Panc1 (cell line): ENCODE results near the gene CACUL1. TPM values are rescaled to one million over a fixed set of nuclear protein-coding genes. Genes with fewer than 3 reads are reported as not detected.

Source experiments
- ATAC-seq: fragments of 200-7000 bp; cut with Tn5 transposase; 2 replicates; pipeline ENCODE4 v1.9.1; 2020; ENCODE audit warnings: mild to moderate bottlenecking, moderate library complexity
- BruUV-seq: library from RNA; stranded (reverse); fragments of 400-500 nt; replicated peaks from 2 replicates; lab custom pipeline; 2021; lab: Mats Ljungman, UMichigan
- CTCF ChIA-PET: fragments of 300-600 bp; sonication (Branson Sonifier 250); formaldehyde crosslinking; loops from one replicate; lab custom pipeline; 2022; ENCODE audit warnings: antibody characterized with exemption; lab: Charles Lee
- POLR2A ChIA-PET: fragments of 300-600 bp; sonication (Branson Sonifier 250); formaldehyde crosslinking; loops from one replicate; lab custom pipeline; 2022; ENCODE audit warnings: antibody characterized with exemption; lab: Charles Lee
- DNase-seq: peaks from one replicate; pipeline ENCODE4 v3.0.0-alpha.2; 2010; ENCODE audit warnings: low read depth, low spot score
- H3K27ac ChIP-seq: 2 replicates; pipeline ENCODE4 v1.5.1; 2011; ENCODE audit warnings: mild to moderate bottlenecking, low read length, inconsistent platforms
- H3K27me3 ChIP-seq: fragments of 200-500 bp; sonication (Bioruptor generic); 2 replicates; pipeline ENCODE4 v1.6.0; 2014; ENCODE audit warnings: low read length, inconsistent platforms; ENCODE audit not compliant: control insufficient read depth, insufficient read depth
- H3K36me3 ChIP-seq: fragments of 200-500 bp; sonication (Bioruptor generic); 2 replicates; pipeline ENCODE4 v1.5.1; 2014; ENCODE audit warnings: inconsistent platforms, mild to moderate bottlenecking, low read length, moderate library complexity; ENCODE audit not compliant: control insufficient read depth, insufficient read depth
- H3K4me1 ChIP-seq: 2 replicates; pipeline ENCODE4 v1.5.1; 2011; ENCODE audit warnings: inconsistent platforms, mild to moderate bottlenecking, low read length, moderate library complexity; ENCODE audit not compliant: control insufficient read depth, insufficient read depth
- H3K4me3 ChIP-seq, 2 experiments: 2 replicates each; pipeline ENCODE4 v1.5.1; 2011 to 2012; ENCODE audit warnings: low read depth in 2 of 2, low read length in 2 of 2, mild to moderate bottlenecking in 2 of 2, inconsistent platforms in 1 of 2, moderate library complexity in 1 of 2
- H3K9me3 ChIP-seq: fragments of 200-500 bp; sonication (Bioruptor generic); 2 replicates; pipeline ENCODE4 v1.5.1; 2014; ENCODE audit warnings: low read depth, mild to moderate bottlenecking, inconsistent platforms, low read length, moderate library complexity; ENCODE audit not compliant: control insufficient read depth, insufficient read depth
- CTCF ChIP-seq: fragments of 450-650 bp; IDR thresholded peaks from 2 replicates; pipeline ENCODE4 v1.5.1; 2017; ENCODE audit warnings: mild to moderate bottlenecking
- POLR2AphosphoS5 ChIP-seq: IDR thresholded peaks from 2 replicates; pipeline ENCODE4 v1.6.1; 2012; ENCODE audit warnings: mild to moderate bottlenecking, low read depth, low read length, moderate library complexity
- REST ChIP-seq, 2 experiments: IDR thresholded peaks; 2 replicates each; pipeline ENCODE4 v1.6.1; 2011 to 2012; ENCODE audit warnings: low read depth in 2 of 2, control low read depth in 1 of 2, low read length in 1 of 2, mild to moderate bottlenecking in 1 of 2, moderate library complexity in 1 of 2; ENCODE audit not compliant: insufficient read depth in 1 of 2
- SIN3A ChIP-seq: IDR thresholded peaks from 2 replicates; pipeline ENCODE4 v1.6.1; 2012; ENCODE audit warnings: low read depth, mild to moderate bottlenecking, low read length, moderate library complexity, borderline replicate concordance; ENCODE audit not compliant: insufficient read depth
- TCF7L2 ChIP-seq: IDR thresholded peaks from 2 replicates; pipeline ENCODE4 v1.6.1; 2011; ENCODE audit warnings: mild to moderate bottlenecking, low read depth, low read length, inconsistent platforms
- in situ Hi-C: cut with HindIII; loops from 2 replicates; pipeline ENCODE4 v1.10.0; 2016; ENCODE audit warnings: low sequenced_read_pairs, low pct_unique_long_range_greater_than_20kb
- intact Hi-C: fragments of 100-400 bp; cut with micrococcal nuclease; formaldehyde crosslinking; loops from one replicate; pipeline ENCODE4 v1.10.0; 2022; ENCODE audit not compliant: unreplicated experiment
- total RNA-seq: library from RNA; stranded (reverse); gene quantifications from one replicate; pipeline ENCODE4 v1.2.1, GENCODE V29; 2021; ENCODE audit not compliant: unreplicated experiment

CACUL1 gene
- total RNA-seq, 1 experiment from 2014 or later = 44.1 TPM

GRCh38 chr10:118712080-118712479, 42.7 kb downstream of the CACUL1 start:
- in situ Hi-C loops = loop anchor here (25.0 kb wide), 1 partner anchor 125 kb away; the partner anchor contains the start of gene PRLHR
- ATAC-seq (no peak), DNase-seq (no peak)
- Histone ChIP-seq H3K27ac (no peak overlapping the region), H3K27me3 (no peaks in the 10 kb centered on the region), H3K36me3 (no peaks in the 10 kb centered on the region), H3K9me3 (no peaks in the 10 kb centered on the region), H3K4me1 (no peaks in the 10 kb centered on the region), H3K4me3 (no peak overlapping the region)
- ChIA-PET POLR2A (no interaction called here), CTCF (no interaction called here)
- no TSS peak for BruUV-seq
- TF ChIP-seq TCF7L2 = no peak
- intact Hi-C loops = no loop called here

GRCh38 chr10:118710487-118710886, 44.3 kb downstream of the CACUL1 start:
- Histone ChIP-seq H3K36me3 (peaks cover 1% of the 10 kb centered on the region; the same call in 1 of the 2 replicates), H3K27ac (no peak overlapping the region), H3K9me3 (no peaks in the 10 kb centered on the region), H3K4me1 (no peaks in the 10 kb centered on the region), H3K4me3 (no peak overlapping the region), H3K27me3 (no peaks in the 10 kb centered on the region)
- BruUV-seq = no TSS peak
- intact Hi-C loops (no loop called here), in situ Hi-C loops (loop anchor here (25.0 kb wide), 1 partner anchor 123 kb away; the partner anchor contains the start of gene PRLHR)
- DNase-seq (no peak), ATAC-seq (no peak)
- ChIA-PET POLR2A (no interaction called here), CTCF (interaction anchor here (0.6 kb wide), 1 partner anchor 144 kb away, joined by 3 read pairs; no protein-coding TSS in a partner anchor)
- TF ChIP-seq REST (IDR thresholded peaks at IDR 0.05; ENCODE audit: insufficient read depth in 1 of 2, low read depth in 2 of 2, low read length in 1 of 2) (no peak), POLR2AphosphoS5 (no peak), CTCF (no peak), SIN3A (no peak), TCF7L2 (no peak)

GRCh38 chr10:118708571-118708970, 46.2 kb downstream of the CACUL1 start:
- in situ Hi-C loops = loop anchor here (25.0 kb wide), 1 partner anchor 121 kb away; the partner anchor contains the start of gene PRLHR
- ChIA-PET POLR2A (no interaction called here), CTCF (no interaction called here)
- H3K4me1 ChIP-seq = no peaks in the 10 kb centered on the region
- intact Hi-C loops = no loop called here
- no peaks in the 10 kb centered on the region for H3K27me3 ChIP-seq
- no peak overlapping the region for H3K4me3 ChIP-seq
- no peak for DNase-seq
- peaks cover 4% of the 10 kb centered on the region; the same call in 1 of the 2 replicates for H3K36me3 ChIP-seq
- no peak for ATAC-seq
- no peak for TF ChIP-seq POLR2AphosphoS5
- TF ChIP-seq SIN3A = no peak
- no peak for TF ChIP-seq TCF7L2
- no peak for TF ChIP-seq REST (IDR thresholded peaks at IDR 0.05; ENCODE audit: insufficient read depth in 1 of 2, low read depth in 2 of 2, low read length in 1 of 2)
- TF ChIP-seq CTCF = no peak
- no peaks in the 10 kb centered on the region for H3K9me3 ChIP-seq
- no TSS peak for BruUV-seq
- no peak overlapping the region for H3K27ac ChIP-seq
